Endothelial cell of umbilical vein (primary cell): ENCODE data around the gene KDM3A. TPM values are rescaled to one million over a fixed set of nuclear protein-coding genes. Genes with fewer than 3 reads are reported as not detected.

Experiments used
- BruUV-seq: library from RNA; stranded (reverse); fragments of 400-500 nt; replicated peaks from 2 replicates; lab custom pipeline; 2021; lab: Mats Ljungman, UMichigan
- CTCF ChIA-PET: fragments of 300-600, 350-600 bp; sonication (Branson Sonifier 250); formaldehyde crosslinking; loops from one replicate; lab custom pipeline; 2021; ENCODE audit warnings: antibody characterized with exemption, inconsistent platforms; lab: Charles Lee
- POLR2A ChIA-PET: fragments of 300-600, 350-600 bp; sonication (Branson Sonifier 250); formaldehyde crosslinking; loops from one replicate; lab custom pipeline; 2021; ENCODE audit warnings: antibody characterized with exemption, inconsistent platforms; lab: Charles Lee
- DNase-seq: peaks from one replicate; pipeline ENCODE4 v3.0.0-alpha.2; 2011; ENCODE audit warnings: low read depth, low spot score
- FAIRE-seq: peaks from 2 replicates; lab custom pipeline; 2011; peaks lifted over from hg19 to GRCh38; lab: Jason Lieb, UNC
- H2AFZ ChIP-seq: 2 replicates; pipeline ENCODE4 v1.6.0; 2012; ENCODE audit warnings: low read depth, low read length, control low read depth, inconsistent platforms
- H3K27ac ChIP-seq: 2 replicates; pipeline ENCODE4 v1.5.1; 2011; ENCODE audit warnings: low read depth, mild to moderate bottlenecking, control low read depth, low read length, moderate library complexity; ENCODE audit not compliant: insufficient read depth
- H3K27me3 ChIP-seq, 2 experiments: 2 replicates each; pipeline versions ENCODE4 v1.6.0 to v1.6.1; 2011; ENCODE audit warnings: low read length in 2 of 2, mixed read lengths in 1 of 2; ENCODE audit not compliant: control insufficient read depth in 2 of 2, insufficient read depth in 2 of 2
- H3K36me3 ChIP-seq, 2 experiments: 2 replicates in 1 of 2; 3 replicates in 1 of 2; pipeline ENCODE4 v1.5.1; 2011; ENCODE audit warnings: low read length in 2 of 2, mild to moderate bottlenecking in 1 of 2, moderate library complexity in 1 of 2; ENCODE audit not compliant: control insufficient read depth in 2 of 2, insufficient read depth in 2 of 2; ENCODE audit errors: extremely low read depth in 1 of 2
- H3K4me1 ChIP-seq: 3 replicates; pipeline ENCODE4 v1.5.1; 2011; ENCODE audit warnings: mild to moderate bottlenecking, low read length; ENCODE audit not compliant: control insufficient read depth, insufficient read depth; ENCODE audit errors: extremely low read depth
- H3K4me2 ChIP-seq: 2 replicates; pipeline ENCODE4 v1.6.1; 2011; ENCODE audit warnings: low read length, control low read depth, mixed read lengths; ENCODE audit not compliant: insufficient read depth
- H3K4me3 ChIP-seq, 3 experiments: fragments of 200-600 bp in 1 of 3; sonication (generic), shearing (Covaris generic) in 1 of 3; replicated peaks in 1 of 3; 2 replicates each; pipeline ENCODE4 v1.5.1; 2011 to 2016; ENCODE audit warnings: control low read depth in 3 of 3, low read length in 3 of 3, mild to moderate bottlenecking in 2 of 3, inconsistent platforms in 1 of 3, low read depth in 1 of 3, moderate library complexity in 1 of 3; ENCODE audit not compliant: insufficient read depth in 1 of 3
- H3K79me2 ChIP-seq: 2 replicates; pipeline ENCODE4 v1.6.0; 2012; ENCODE audit warnings: low read length, inconsistent platforms; ENCODE audit not compliant: control insufficient read depth, insufficient read depth
- H3K9ac ChIP-seq: replicated peaks from 2 replicates; pipeline ENCODE3; 2011; ENCODE audit warnings: low read length, control low read depth; ENCODE audit not compliant: insufficient read depth; ENCODE audit errors: extremely low read depth
- H3K9me1 ChIP-seq: replicated peaks from 3 replicates; pipeline ENCODE4 v1.6.0; 2011; ENCODE audit warnings: mild to moderate bottlenecking, low read length; ENCODE audit not compliant: control insufficient read depth, insufficient read depth; ENCODE audit errors: extremely low read depth
- H3K9me3 ChIP-seq: replicated peaks from 2 replicates; pipeline ENCODE4 v1.5.1; 2012; ENCODE audit warnings: low read length, inconsistent platforms; ENCODE audit not compliant: control insufficient read depth, insufficient read depth
- H4K20me1 ChIP-seq: replicated peaks from 2 replicates; pipeline ENCODE3; 2011; ENCODE audit warnings: mild to moderate bottlenecking, low read length; ENCODE audit not compliant: control insufficient read depth, insufficient read depth; ENCODE audit errors: extremely low read depth
- EZH2 ChIP-seq: IDR thresholded peaks from 2 replicates; pipeline ENCODE4 v1.6.1; 2012; ENCODE audit warnings: borderline replicate concordance, low read depth, mild to moderate bottlenecking, moderate library complexity, low read length, inconsistent platforms; ENCODE audit not compliant: severe bottlenecking
- FOS ChIP-seq: IDR thresholded peaks from 2 replicates; pipeline ENCODE4 v1.6.1; 2011; ENCODE audit warnings: mild to moderate bottlenecking, low read length, moderate library complexity, borderline replicate concordance; ENCODE audit not compliant: insufficient read depth
- GATA2 ChIP-seq: IDR thresholded peaks from 2 replicates; pipeline ENCODE4 v1.7.0; 2011; ENCODE audit warnings: low read depth, mild to moderate bottlenecking, moderate library complexity, mixed read lengths, low read length; ENCODE audit not compliant: insufficient read length, insufficient read depth
- JUN ChIP-seq: IDR thresholded peaks from 2 replicates; pipeline ENCODE4 v1.6.1; 2011; ENCODE audit warnings: borderline replicate concordance, low read depth; ENCODE audit not compliant: insufficient read length, insufficient read depth
- MYC ChIP-seq: IDR thresholded peaks from one replicate; pipeline ENCODE4 v1.6.1; 2011; ENCODE audit warnings: mild to moderate bottlenecking, low read depth, low read length
- POLR2A ChIP-seq: IDR thresholded peaks from 2 replicates; pipeline ENCODE4 v1.6.1; 2012; ENCODE audit warnings: low read depth, mild to moderate bottlenecking, control low read depth, low read length
- POLR2AphosphoS5 ChIP-seq: IDR thresholded peaks from 2 replicates; pipeline ENCODE4 v1.6.1; 2012; ENCODE audit warnings: low read depth, mild to moderate bottlenecking, control low read depth, low read length, moderate library complexity; ENCODE audit not compliant: insufficient read depth
- dilution Hi-C: fragments of 300-500 bp; cut with MboI; formaldehyde crosslinking; loops from one replicate; pipeline ENCODE4 v1.15.0; 2019; ENCODE audit warnings: low sequenced_read_pairs; ENCODE audit not compliant: extremely low pct_ligation_motif_present
- intact Hi-C: fragments of 100-400 bp; cut with micrococcal nuclease; formaldehyde crosslinking; loops from one replicate; pipeline ENCODE4 v1.10.0; 2022
- polyA plus RNA-seq, 4 experiments: library from polyadenylated mRNA; depleted of rRNA in 3 of 4; stranded (reverse) in 3 of 4; unstranded in 1 of 4; fragments of >200 nt; gene quantifications; 2 replicates each; pipeline versions ENCODE4 v1.2.1 to v1.2.3, GENCODE V29; 2011 to 2012; ENCODE audit warnings: missing spikeins in 1 of 4
- total RNA-seq: library from RNA; stranded (reverse); gene quantifications from 2 replicates; pipeline ENCODE4 v1.2.3, GENCODE V29; 2021
- TF ChIP-seq, protein P1 (sequence below): IDR thresholded peaks from 2 replicates; pipeline ENCODE4 v1.6.1; 2011; ENCODE audit not compliant: insufficient read depth, insufficient read length
- TF ChIP-seq, protein P2 (sequence below), 2 donors: IDR thresholded peaks; 1 replicate in 1 of 2; 2 replicates in 1 of 2; pipeline ENCODE4 v1.5.1; 2011; ENCODE audit warnings: low read length in 2 of 2, mild to moderate bottlenecking in 2 of 2, moderate library complexity in 2 of 2, control low read depth in 1 of 2, inconsistent platforms in 1 of 2, low read depth in 1 of 2; ENCODE audit not compliant: insufficient read depth in 1 of 2; ENCODE audit errors: extremely low read depth in 1 of 2

Gene KDM3A
- total and polyA plus RNA-seq, 2 donors (not counting 3 experiments of a cell fraction or from before 2014, with no cell fraction given) = 13.5 to 29.5 TPM

DNA sequence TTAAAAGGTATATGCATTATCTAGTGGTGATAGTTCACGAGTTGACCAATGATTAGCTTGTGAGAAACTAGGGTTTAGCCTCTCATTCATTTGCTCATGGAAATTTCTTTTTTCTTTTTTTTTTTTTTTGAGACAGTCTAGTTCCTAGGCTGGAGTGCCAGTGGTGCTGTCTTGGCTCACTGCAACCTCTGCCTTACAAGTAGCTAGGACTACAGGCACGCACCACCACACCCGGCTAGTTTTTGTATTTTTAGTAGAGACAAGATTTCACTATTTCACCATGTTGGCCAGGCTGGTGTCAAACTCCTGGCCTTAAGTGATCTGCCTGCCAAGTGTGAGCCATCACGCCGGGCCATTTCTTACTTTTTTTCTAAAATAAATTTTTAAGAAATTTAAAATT is 14.0 kb downstream of the KDM3A start:
- dilution Hi-C loops (loop anchor here (10.0 kb wide), 1 partner anchor 160 kb away; no protein-coding TSS in a partner anchor), intact Hi-C loops (no loop called here)
- H3K27ac ChIP-seq = no peak overlapping the region
- no TSS peak for BruUV-seq
- H3K9me3 ChIP-seq = no peaks in the 10 kb centered on the region
- CTCF ChIA-PET = interaction anchor here (0.7 to 2.0 kb wide), 3 partner anchors 13 to 103 kb away, joined by 3 to 8 read pairs (median 6); partner anchors contain the start of gene KDM3A
- DNase-seq (no peak), FAIRE-seq (no peak)
- H3K4me3 ChIP-seq = no peak overlapping the region
- no peak overlapping the region for H3K9ac ChIP-seq
- no peak overlapping the region for H3K4me2 ChIP-seq
- H2AFZ ChIP-seq = no peak overlapping the region
- H3K4me1 ChIP-seq = no peaks in the 10 kb centered on the region
- no peaks in the 10 kb centered on the region for H3K27me3 ChIP-seq
- no peaks in the 10 kb centered on the region for H4K20me1 ChIP-seq
- POLR2A ChIA-PET = interaction anchor here (1.6 kb wide), 1 partner anchor 14 kb away, joined by 7 read pairs; the partner anchor contains the start of gene KDM3A
- no peaks in the 10 kb centered on the region for H3K9me1 ChIP-seq
- H3K79me2 ChIP-seq = no peaks in the 10 kb centered on the region
- TF ChIP-seq POLR2AphosphoS5 (no peak), EZH2 (no peak), POLR2A (no peak), FOS (no peak), MYC (no peak), JUN (no peak), GATA2 (no peak)
- TF ChIP-seq, protein P1, sequence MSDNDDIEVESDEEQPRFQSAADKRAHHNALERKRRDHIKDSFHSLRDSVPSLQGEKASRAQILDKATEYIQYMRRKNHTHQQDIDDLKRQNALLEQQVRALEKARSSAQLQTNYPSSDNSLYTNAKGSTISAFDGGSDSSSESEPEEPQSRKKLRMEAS = no peak
- TF ChIP-seq, protein P2, sequence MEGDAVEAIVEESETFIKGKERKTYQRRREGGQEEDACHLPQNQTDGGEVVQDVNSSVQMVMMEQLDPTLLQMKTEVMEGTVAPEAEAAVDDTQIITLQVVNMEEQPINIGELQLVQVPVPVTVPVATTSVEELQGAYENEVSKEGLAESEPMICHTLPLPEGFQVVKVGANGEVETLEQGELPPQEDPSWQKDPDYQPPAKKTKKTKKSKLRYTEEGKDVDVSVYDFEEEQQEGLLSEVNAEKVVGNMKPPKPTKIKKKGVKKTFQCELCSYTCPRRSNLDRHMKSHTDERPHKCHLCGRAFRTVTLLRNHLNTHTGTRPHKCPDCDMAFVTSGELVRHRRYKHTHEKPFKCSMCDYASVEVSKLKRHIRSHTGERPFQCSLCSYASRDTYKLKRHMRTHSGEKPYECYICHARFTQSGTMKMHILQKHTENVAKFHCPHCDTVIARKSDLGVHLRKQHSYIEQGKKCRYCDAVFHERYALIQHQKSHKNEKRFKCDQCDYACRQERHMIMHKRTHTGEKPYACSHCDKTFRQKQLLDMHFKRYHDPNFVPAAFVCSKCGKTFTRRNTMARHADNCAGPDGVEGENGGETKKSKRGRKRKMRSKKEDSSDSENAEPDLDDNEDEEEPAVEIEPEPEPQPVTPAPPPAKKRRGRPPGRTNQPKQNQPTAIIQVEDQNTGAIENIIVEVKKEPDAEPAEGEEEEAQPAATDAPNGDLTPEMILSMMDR (IDR thresholded peaks at IDR 0.05; ENCODE audit: extremely low read depth in 1 of 2, insufficient read depth in 1 of 2, low read depth in 1 of 2, low read length in 2 of 2) = no peak
- H3K36me3 ChIP-seq = peaks cover 10 to 19% of the 10 kb centered on the region in 2 experiments
